GM12878 (cell line): Measurements from ENCODE around the gene LRRC4B. TPM values are rescaled to one million over a fixed set of nuclear protein-coding genes. Genes with fewer than 3 reads are reported as not detected.

Experiments used
- ATAC-seq: fragments of 200-7000 bp; cut with Tn5 transposase; 3 replicates; pipeline ENCODE4 v1.9.1; 2020; ENCODE audit warnings: mild to moderate bottlenecking, moderate library complexity
- BruUV-seq: library from RNA; stranded (reverse); fragments of 400-500 nt; replicated peaks from 2 replicates; lab custom pipeline; 2021; lab: Mats Ljungman, UMichigan
- CTCF ChIA-PET: fragments of 300-600 bp; sonication (Branson Sonifier 250); formaldehyde crosslinking; extraction: SDS; loops from one replicate; lab custom pipeline; 2021; ENCODE audit warnings: inconsistent platforms; lab: Yijun Ruan, JAX
- POLR2A ChIA-PET: fragments of 350-600 bp; formaldehyde crosslinking; extraction: SDS; loops from one replicate; lab custom pipeline; 2021; ENCODE audit warnings: inconsistent platforms; lab: Charles Lee
- RAD21 ChIA-PET: fragments of 300-600 bp; sonication (Branson Sonifier 250); formaldehyde crosslinking; loops from one replicate; lab custom pipeline; 2023; ENCODE audit warnings: antibody characterized with exemption; ENCODE audit not compliant: unreplicated experiment; lab: Charles Lee
- SMC1A ChIA-PET: fragments of 300-600 bp; sonication (Branson Sonifier 250); formaldehyde crosslinking; loops from one replicate; lab custom pipeline; 2023; ENCODE audit not compliant: unreplicated experiment, uncharacterized antibody; lab: Charles Lee
- DNase-seq: peaks from one replicate; pipeline ENCODE4 v3.0.0-alpha.2; 2011; ENCODE audit warnings: low read depth, low spot score
- FAIRE-seq: peaks from 3 replicates; lab custom pipeline; 2011; peaks lifted over from hg19 to GRCh38; lab: Jason Lieb, UNC
- H2AFZ ChIP-seq: 2 replicates; pipeline ENCODE4 v1.6.0; 2011; ENCODE audit warnings: low read depth, low read length, control low read depth; ENCODE audit not compliant: control insufficient read depth
- H3K27ac ChIP-seq: 2 replicates; pipeline ENCODE4 v1.5.1; 2011; ENCODE audit warnings: control low read depth; ENCODE audit not compliant: control insufficient read depth, insufficient read depth
- H3K27me3 ChIP-seq, 2 experiments: replicated peaks in 1 of 2; 2 replicates each; pipeline versions ENCODE4 v1.6.0 to v1.6.1; 2011; ENCODE audit warnings: low read length in 1 of 2; ENCODE audit not compliant: control insufficient read depth in 2 of 2, insufficient read depth in 2 of 2
- H3K36me3 ChIP-seq, 2 experiments: 2 replicates each; pipeline ENCODE4 v1.5.1; 2011; ENCODE audit warnings: low read length in 1 of 2; ENCODE audit not compliant: control insufficient read depth in 2 of 2, insufficient read depth in 2 of 2
- H3K4me1 ChIP-seq: 2 replicates; pipeline ENCODE4 v1.6.1; 2011; ENCODE audit warnings: mild to moderate bottlenecking, low read length, moderate library complexity, mixed read lengths; ENCODE audit not compliant: control insufficient read depth, insufficient read depth
- H3K4me2 ChIP-seq: 2 replicates; pipeline ENCODE4 v1.6.0; 2011; ENCODE audit warnings: control low read depth; ENCODE audit not compliant: control insufficient read depth, insufficient read depth
- H3K4me3 ChIP-seq: fragments of 200-600 bp; sonication (generic); 2 replicates; pipeline ENCODE4 v1.5.1; 2016
- H3K79me2 ChIP-seq: 2 replicates; pipeline ENCODE4 v1.6.0; 2011; ENCODE audit warnings: low read length; ENCODE audit not compliant: control insufficient read depth, insufficient read depth
- H3K9ac ChIP-seq: 2 replicates; pipeline ENCODE4 v1.8.0; 2011; ENCODE audit warnings: low read length, control low read depth, mixed read lengths; ENCODE audit not compliant: control insufficient read depth, insufficient read depth
- H3K9me3 ChIP-seq: replicated peaks from 3 replicates; pipeline ENCODE4 v1.5.1; 2011; ENCODE audit warnings: mild to moderate bottlenecking, low read length; ENCODE audit not compliant: control insufficient read depth, insufficient read depth
- H4K20me1 ChIP-seq: 2 replicates; pipeline ENCODE4 v1.6.0; 2011; ENCODE audit not compliant: control insufficient read depth, insufficient read depth
- BHLHE40 ChIP-seq, 2 experiments: fragments of 450-650 bp in 1 of 2; IDR thresholded peaks; 2 replicates each; pipeline ENCODE4 v1.6.1; 2011 to 2017; ENCODE audit warnings: low read depth in 2 of 2, borderline replicate concordance in 1 of 2, improper control_type of control experiment in 1 of 2, low read length in 1 of 2, mild to moderate bottlenecking in 1 of 2
- EP300 ChIP-seq, 2 experiments: fragments of 150-350 bp in 1 of 2; IDR thresholded peaks; 2 replicates each; pipeline ENCODE4 v1.6.1; 2011 to 2012; ENCODE audit warnings: low read depth in 2 of 2, low read length in 2 of 2, borderline replicate concordance in 1 of 2, improper control_type of control experiment in 1 of 2, inconsistent platforms in 1 of 2; ENCODE audit not compliant: control insufficient read depth in 1 of 2
- GABPA ChIP-seq: IDR thresholded peaks from 2 replicates; pipeline ENCODE4 v1.6.1; 2014; ENCODE audit warnings: antibody characterized with exemption, low read depth, mild to moderate bottlenecking, inconsistent platforms
- MYB ChIP-seq: fragments of 150-350 bp; IDR thresholded peaks from 2 replicates; pipeline ENCODE4 v1.6.1; 2014; ENCODE audit warnings: mild to moderate bottlenecking, low read depth, low read length, borderline replicate concordance
- MYC ChIP-seq: IDR thresholded peaks from 2 replicates; pipeline ENCODE4 v1.6.1; 2011; ENCODE audit warnings: mild to moderate bottlenecking, low read length, moderate library complexity, inconsistent platforms; ENCODE audit not compliant: insufficient read depth, insufficient replicate concordance, insufficient read length, severe bottlenecking
- NFIC ChIP-seq: IDR thresholded peaks from 2 replicates; pipeline ENCODE4 v1.6.1; 2012; ENCODE audit warnings: low read depth, mild to moderate bottlenecking, inconsistent platforms, low read length, moderate library complexity
- NKRF ChIP-seq: fragments of 450-650 bp; conservative IDR thresholded peaks from 2 replicates; pipeline ENCODE4 v1.6.1; 2017; ENCODE audit warnings: mild to moderate bottlenecking, moderate library complexity
- NR2F1 ChIP-seq: fragments of 450-650 bp; conservative IDR thresholded peaks from 2 replicates; pipeline ENCODE4 v1.6.1; 2017; ENCODE audit warnings: mild to moderate bottlenecking
- PKNOX1 ChIP-seq: fragments of 450-650 bp; IDR thresholded peaks from 2 replicates; pipeline ENCODE4 v1.6.1; 2016; ENCODE audit warnings: mild to moderate bottlenecking
- SRF ChIP-seq, 2 experiments: IDR thresholded peaks; 2 replicates each; pipeline ENCODE4 v1.6.1; 2011; ENCODE audit warnings: low read depth in 2 of 2, low read length in 2 of 2, mild to moderate bottlenecking in 1 of 2, moderate library complexity in 1 of 2
- ZNF207 ChIP-seq: fragments of 450-650 bp; IDR thresholded peaks from 2 replicates; pipeline ENCODE4 v1.6.1; 2014; ENCODE audit warnings: antibody characterized with exemption, mild to moderate bottlenecking, borderline replicate concordance
- WGBS: methylation state at CpG from one replicate; pipeline ENCODE4 v1.1.6; 2016; ENCODE audit warnings: low lambda C conversion rate; ENCODE audit not compliant: insufficient replicate concordance, insufficient coverage; ENCODE audit errors: missing lambda C conversion rate; 5-methylcytosine and 5-hydroxymethylcytosine counted together
- in situ Hi-C: fragments of 300-500 bp; cut with MboI; formaldehyde crosslinking; loops from 9 replicates; pipeline ENCODE4 v1.14.3; 2018; ENCODE audit warnings: mixed read lengths
- intact Hi-C: fragments of 100-400 bp; cut with micrococcal nuclease; formaldehyde crosslinking; loops from one replicate; pipeline ENCODE4 v1.14.2; 2022; ENCODE audit not compliant: unreplicated experiment
- polyA plus RNA-seq, 11 experiments: library from polyadenylated mRNA; depleted of rRNA in 4 of 11; unstranded in 6 of 11; stranded (reverse) in 5 of 11; fragments of >200 nt; fragmentation: Nextera tagmentation in 4 of 11; fragmentation: Illumina TruSeq in 1 of 11; extraction: Ambion mirVana in 4 of 11; extraction: Trizol in 1 of 11; gene quantifications; 1 replicate in 1 of 11; 2 replicates in 10 of 11; pipeline versions ENCODE4 v1.2.1 to v1.2.3, GENCODE V29; 2011 to 2016; ENCODE audit warnings: inconsistent platforms in 2 of 11, missing spikeins in 2 of 11, low read depth in 1 of 11
- total RNA-seq, 4 experiments: library from RNA; depleted of rRNA in 3 of 4; stranded (reverse); fragments of >200 nt in 3 of 4; fragmentation: Illumina TruSeq in 1 of 4; extraction: Trizol in 1 of 4; gene quantifications; 2 replicates each; pipeline versions ENCODE4 v1.2.1 to v1.2.3, GENCODE V29; 2013 to 2021

LRRC4B gene
- total and polyA plus RNA-seq, 10 of the 15 experiments (the other 5 are each of a cell fraction or from before 2014, with no cell fraction given), result 0.14 TPM; not detected in 9

- no peak; the same call in 1 of the 3 replicates for ATAC-seq
- in situ Hi-C loops, result no loop called here
- intact Hi-C loops, result no loop called here
- H2AFZ ChIP-seq, result no peak overlapping the region
- no peaks in the 10 kb centered on the region for H3K36me3 ChIP-seq
- RAD21 ChIA-PET, result no interaction called here
- no peak overlapping the region for H3K4me3 ChIP-seq
- no peak overlapping the region for H3K27ac ChIP-seq
- POLR2A ChIA-PET, result no interaction called here
- no peaks in the 10 kb centered on the region for H3K27me3 ChIP-seq
- 40% methylated on average over 12 of the region's 12 CpGs for WGBS
- TF ChIP-seq MYB, result no peak
- TF ChIP-seq NR2F1, result 0 out of 2 replicates have a peak, but pooled peaks have one; percentile 22
- TF ChIP-seq, all 136 proteins: peak for 1
- Histone ChIP-seq H3K9me3 (no peaks in the 10 kb centered on the region), H4K20me1 (no peaks in the 10 kb centered on the region), H3K4me1 (no peaks in the 10 kb centered on the region), H3K79me2 (no peaks in the 10 kb centered on the region), H3K9ac (no peak overlapping the region), H3K4me2 (no peak overlapping the region)
- FAIRE-seq (no peak), DNase-seq (no peak)
- CTCF ChIA-PET, result no interaction called here
- BruUV-seq, result no TSS peak
- SMC1A ChIA-PET, result no interaction called here
These were observed 67.1 kb downstream of the LRRC4B start for GRCh38 chr19:50501186-50501567.

GRCh38 chr19:50500753-50501151, 67.5 kb downstream of the LRRC4B start:
- no peaks in the 10 kb centered on the region for H3K4me1 ChIP-seq
- in situ Hi-C loops (no loop called here), intact Hi-C loops (no loop called here)
- no peak overlapping the region for H2AFZ ChIP-seq
- RAD21 ChIA-PET, result no interaction called here
- H3K36me3 ChIP-seq, result no peaks in the 10 kb centered on the region
- 26% methylated on average over 6 of the region's 10 CpGs for WGBS
- H4K20me1 ChIP-seq, result no peaks in the 10 kb centered on the region
- H3K4me3 ChIP-seq, result no peak overlapping the region
- H3K27ac ChIP-seq, result no peak overlapping the region
- H3K79me2 ChIP-seq, result no peaks in the 10 kb centered on the region
- BruUV-seq, result no TSS peak
- FAIRE-seq, result no peak
- DNase-seq, result no peak
- peak; percentile 46 for ATAC-seq
- CTCF ChIA-PET, result no interaction called here
- no peak overlapping the region for H3K9ac ChIP-seq
- SMC1A ChIA-PET, result no interaction called here
- no peaks in the 10 kb centered on the region for H3K9me3 ChIP-seq
- no peaks in the 10 kb centered on the region for H3K27me3 ChIP-seq
- POLR2A ChIA-PET, result no interaction called here
- no peak overlapping the region for H3K4me2 ChIP-seq
- TF ChIP-seq PKNOX1 (0 out of 2 replicates have a peak, but pooled peaks have one; percentile 14), BHLHE40 (IDR thresholded peaks at IDR 0.05; ENCODE audit: borderline replicate concordance in 1 of 2, low read depth in 2 of 2, low read length in 1 of 2) (no peak), NFIC (no peak), GABPA (no peak), ZNF207 (no peak), NKRF (no peak), SRF (IDR thresholded peaks at IDR 0.05; ENCODE audit: low read depth in 2 of 2, low read length in 2 of 2) (peak; percentile 34 to 50; a peak in 2 of 4 replicates), MYC (no peak), EP300 (IDR thresholded peaks at IDR 0.05; ENCODE audit: borderline replicate concordance in 1 of 2, control insufficient read depth in 1 of 2, low read depth in 2 of 2, low read length in 2 of 2) (no peak)
